ENCODE results near the gene TMEM144.

DNA sequence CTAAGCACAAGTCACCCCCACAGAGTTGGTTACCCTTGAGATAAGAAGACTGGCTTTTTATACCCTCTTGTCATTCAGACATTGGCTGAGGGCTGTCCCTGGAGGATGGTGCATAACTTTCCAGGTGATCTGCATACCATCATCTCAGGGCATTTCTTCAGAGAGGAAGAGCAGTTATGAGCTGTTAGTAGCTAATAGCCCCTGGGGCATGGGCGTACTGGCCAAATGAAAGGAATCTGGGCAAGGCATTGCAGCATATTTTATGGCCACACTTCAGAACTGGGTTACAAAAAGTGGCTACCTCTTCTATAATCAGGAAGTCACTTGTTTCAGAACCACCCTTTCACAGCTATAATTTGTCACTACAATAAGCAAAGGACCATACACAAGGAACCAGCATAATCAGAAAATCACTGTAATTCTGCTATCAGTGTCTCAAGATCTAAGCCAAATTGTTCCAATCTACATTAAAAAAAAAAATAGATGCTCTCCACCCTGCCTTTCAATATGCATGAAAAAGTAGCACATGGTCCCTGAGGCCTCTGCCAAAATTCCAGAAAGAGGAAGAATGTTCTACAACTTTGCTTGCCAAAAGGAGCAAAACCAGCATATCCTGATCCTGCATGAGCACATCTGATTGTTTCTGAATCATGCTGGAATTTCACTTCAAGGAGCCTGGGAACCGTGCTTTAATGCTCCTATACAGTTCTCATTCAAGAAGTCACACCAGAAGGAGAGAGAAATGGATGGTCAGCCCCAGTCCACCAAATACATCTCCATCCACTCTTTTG is 92.0 kb downstream of the TMEM144 start:
- TF ChIP-seq CTCF (IDR thresholded peaks at IDR 0.05) (no peak), POLR2A (IDR thresholded peaks at IDR 0.05) (no peak)

Measured in heart left ventricle (tissue), 13 donors.